ENCODE results near the gene ENPEP. TPM values are rescaled to one million over a fixed set of nuclear protein-coding genes. Genes with fewer than 3 reads are reported as not detected.

ENPEP gene
- total and polyA plus RNA-seq, 2 donors (not counting 1 experiment from before 2014, with no cell fraction given): not detected

DNA sequence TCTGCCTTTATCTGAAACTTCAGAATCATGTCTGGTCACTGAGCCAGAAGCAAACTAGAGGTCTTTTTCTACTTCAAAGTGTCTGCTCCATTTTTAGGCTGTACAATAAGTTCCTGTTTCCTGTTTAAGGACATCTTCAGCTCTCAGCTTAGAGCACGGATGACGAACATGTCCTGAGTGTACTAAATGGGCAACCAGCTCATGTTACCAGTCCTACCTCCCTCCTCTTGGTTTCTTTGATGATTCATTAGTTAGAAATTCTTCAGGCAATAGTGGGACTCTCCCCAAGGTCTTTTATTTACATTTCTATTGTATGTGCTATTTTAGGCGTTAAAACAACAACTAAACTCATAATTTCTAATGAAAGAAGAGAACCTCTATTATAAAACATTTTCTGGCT lies 58.0 kb downstream of the ENPEP start:
- Histone ChIP-seq H3K4me3 (ENCODE audit: control extremely low read depth in 1 of 5, extremely low read depth in 1 of 5, insufficient read depth in 1 of 5, low read depth in 2 of 5, low read length in 4 of 5) (no peak overlapping the region), H3K27ac (ENCODE audit: low read length in 2 of 2) (no peak overlapping the region), H4K20me1 (ENCODE audit: control insufficient read depth, insufficient read depth, low read length, poor library complexity, severe bottlenecking) (no peaks in the 10 kb centered on the region), H2AFZ (ENCODE audit: insufficient read depth, low read depth, low read length, poor library complexity, severe bottlenecking) (no peak overlapping the region), H3K27me3 (replicated peaks in 1 of 4; ENCODE audit: control extremely low read depth in 1 of 4, control insufficient read depth in 3 of 4, insufficient read depth in 4 of 4, low read length in 3 of 4) (no peaks in the 10 kb centered on the region), H3K36me3 (replicated peaks in 1 of 2; ENCODE audit: control extremely low read depth in 1 of 2, control insufficient read depth in 1 of 2, extremely low read depth in 1 of 2, insufficient read depth in 2 of 2, low read length in 1 of 2) (no peaks in the 10 kb centered on the region), H3K9me3 (ENCODE audit: control extremely low read depth in 1 of 3, control insufficient read depth in 2 of 3, insufficient read depth in 1 of 3, low read length in 2 of 3) (peaks cover 0 to 3% (median 0%) of the 10 kb centered on the region in 3 donors), H3K9ac (ENCODE audit: low read length) (no peak overlapping the region), H3K79me2 (ENCODE audit: control insufficient read depth, insufficient read depth, low read length) (no peaks in the 10 kb centered on the region), H3K4me1 (ENCODE audit: control insufficient read depth in 2 of 2, insufficient read depth in 2 of 2, low read length in 2 of 2) (no peaks in the 10 kb centered on the region), H3K4me2 (replicated peaks; ENCODE audit: low read depth, low read length, poor library complexity, severe bottlenecking) (no peak overlapping the region)
- H3K4me1 Mint-ChIP-seq: no peaks in the 10 kb centered on the region
- no peaks in the 10 kb centered on the region for H3K9me3 Mint-ChIP-seq (ENCODE audit: insufficient read depth)
- ChIA-PET POLR2A (no interaction called here), CTCF (interaction anchor here (0.8 to 2.5 kb wide), 3 partner anchors 12 to 15 kb away, joined by 3 to 7 read pairs (median 4); no protein-coding TSS in a partner anchor)
- peaks cover 18% of the 10 kb centered on the region for H3K27me3 Mint-ChIP-seq
- TF ChIP-seq, protein P1, sequence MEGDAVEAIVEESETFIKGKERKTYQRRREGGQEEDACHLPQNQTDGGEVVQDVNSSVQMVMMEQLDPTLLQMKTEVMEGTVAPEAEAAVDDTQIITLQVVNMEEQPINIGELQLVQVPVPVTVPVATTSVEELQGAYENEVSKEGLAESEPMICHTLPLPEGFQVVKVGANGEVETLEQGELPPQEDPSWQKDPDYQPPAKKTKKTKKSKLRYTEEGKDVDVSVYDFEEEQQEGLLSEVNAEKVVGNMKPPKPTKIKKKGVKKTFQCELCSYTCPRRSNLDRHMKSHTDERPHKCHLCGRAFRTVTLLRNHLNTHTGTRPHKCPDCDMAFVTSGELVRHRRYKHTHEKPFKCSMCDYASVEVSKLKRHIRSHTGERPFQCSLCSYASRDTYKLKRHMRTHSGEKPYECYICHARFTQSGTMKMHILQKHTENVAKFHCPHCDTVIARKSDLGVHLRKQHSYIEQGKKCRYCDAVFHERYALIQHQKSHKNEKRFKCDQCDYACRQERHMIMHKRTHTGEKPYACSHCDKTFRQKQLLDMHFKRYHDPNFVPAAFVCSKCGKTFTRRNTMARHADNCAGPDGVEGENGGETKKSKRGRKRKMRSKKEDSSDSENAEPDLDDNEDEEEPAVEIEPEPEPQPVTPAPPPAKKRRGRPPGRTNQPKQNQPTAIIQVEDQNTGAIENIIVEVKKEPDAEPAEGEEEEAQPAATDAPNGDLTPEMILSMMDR (IDR thresholded peaks at IDR 0.05): no peak
- no peak for TF ChIP-seq EZH2 (IDR thresholded peaks at IDR 0.05; ENCODE audit: borderline replicate concordance, insufficient read depth, low read depth, low read length, poor library complexity, severe bottlenecking)
- no CpG with 5 or more reads among the region's 3 CpGs for whole genome bisulfite sequencing (ENCODE audit: insufficient coverage)
- H3K27ac Mint-ChIP-seq: no peak overlapping the region
- intact Hi-C loops (cut with micrococcal nuclease): no loop called here
- no peak for ATAC-seq (ENCODE audit: low read depth)
- DNase-seq: no peak
- no peak overlapping the region for H3K4me3 Mint-ChIP-seq

GRCh38 chr4:110540581-110540980 lies 64.6 kb downstream of the ENPEP start:
- Histone ChIP-seq H3K9me3 (ENCODE audit: control extremely low read depth in 1 of 3, control insufficient read depth in 2 of 3, insufficient read depth in 1 of 3, low read length in 2 of 3) (peaks cover 0 to 3% (median 0%) of the 10 kb centered on the region in 3 donors), H4K20me1 (ENCODE audit: control insufficient read depth, insufficient read depth, low read length, poor library complexity, severe bottlenecking) (no peaks in the 10 kb centered on the region), H2AFZ (ENCODE audit: insufficient read depth, low read depth, low read length, poor library complexity, severe bottlenecking) (no peak overlapping the region), H3K4me3 (ENCODE audit: control extremely low read depth in 1 of 5, extremely low read depth in 1 of 5, insufficient read depth in 1 of 5, low read depth in 2 of 5, low read length in 4 of 5) (no peak overlapping the region), H3K27me3 (replicated peaks in 1 of 4; ENCODE audit: control extremely low read depth in 1 of 4, control insufficient read depth in 3 of 4, insufficient read depth in 4 of 4, low read length in 3 of 4) (no peaks in the 10 kb centered on the region), H3K27ac (ENCODE audit: low read length in 2 of 2) (no peak overlapping the region), H3K9ac (ENCODE audit: low read length) (no peak overlapping the region), H3K4me1 (ENCODE audit: control insufficient read depth in 2 of 2, insufficient read depth in 2 of 2, low read length in 2 of 2) (no peaks in the 10 kb centered on the region), H3K79me2 (ENCODE audit: control insufficient read depth, insufficient read depth, low read length) (no peaks in the 10 kb centered on the region), H3K4me2 (replicated peaks; ENCODE audit: low read depth, low read length, poor library complexity, severe bottlenecking) (no peak overlapping the region), H3K36me3 (replicated peaks in 1 of 2; ENCODE audit: control extremely low read depth in 1 of 2, control insufficient read depth in 1 of 2, extremely low read depth in 1 of 2, insufficient read depth in 2 of 2, low read length in 1 of 2) (no peaks in the 10 kb centered on the region)
- ChIA-PET POLR2A (no interaction called here), CTCF (no interaction called here)
- no peak for ATAC-seq (ENCODE audit: low read depth)
- no peaks in the 10 kb centered on the region for H3K9me3 Mint-ChIP-seq (ENCODE audit: insufficient read depth)
- DNase-seq: no peak
- no peaks in the 10 kb centered on the region for H3K4me1 Mint-ChIP-seq
- intact Hi-C loops (cut with micrococcal nuclease): no loop called here
- TF ChIP-seq, protein P1 (IDR thresholded peaks at IDR 0.05): no peak
- TF ChIP-seq EZH2 (IDR thresholded peaks at IDR 0.05; ENCODE audit: borderline replicate concordance, insufficient read depth, low read depth, low read length, poor library complexity, severe bottlenecking): no peak
- no peak overlapping the region for H3K27ac Mint-ChIP-seq
- H3K4me3 Mint-ChIP-seq: no peak overlapping the region
- WGBS (ENCODE audit: insufficient coverage): no CpG with 5 or more reads among the region's 3 CpGs
- peaks cover 6% of the 10 kb centered on the region for H3K27me3 Mint-ChIP-seq

All from B cell (primary cell).